ENCODE data around the gene PADI6.

DNA sequence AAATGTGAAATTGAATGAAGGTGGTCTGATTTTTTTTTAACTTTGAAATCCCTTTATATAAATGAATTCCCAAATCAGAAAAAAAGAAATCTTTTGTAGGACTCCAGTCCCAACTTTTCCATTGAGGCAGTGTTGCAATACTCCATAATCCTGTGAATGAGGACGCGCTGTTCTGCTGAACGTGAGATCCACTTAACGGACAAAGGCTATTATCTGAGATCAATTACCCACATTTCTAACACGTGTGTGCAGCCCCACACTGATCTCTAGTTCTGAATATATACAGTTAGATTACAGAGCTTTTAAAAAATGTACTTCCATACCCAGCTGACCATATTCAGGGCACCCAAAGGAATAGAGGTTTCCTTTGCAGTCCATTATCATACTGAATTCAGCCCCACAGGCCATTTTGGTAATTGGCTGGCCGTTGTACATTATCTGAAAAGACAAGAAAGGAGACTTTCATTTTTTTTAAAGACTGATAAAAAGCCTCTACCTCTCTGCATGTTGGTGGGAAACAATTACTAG is 48.5 kb downstream of the PADI6 start:
- TF ChIP-seq, protein P1, sequence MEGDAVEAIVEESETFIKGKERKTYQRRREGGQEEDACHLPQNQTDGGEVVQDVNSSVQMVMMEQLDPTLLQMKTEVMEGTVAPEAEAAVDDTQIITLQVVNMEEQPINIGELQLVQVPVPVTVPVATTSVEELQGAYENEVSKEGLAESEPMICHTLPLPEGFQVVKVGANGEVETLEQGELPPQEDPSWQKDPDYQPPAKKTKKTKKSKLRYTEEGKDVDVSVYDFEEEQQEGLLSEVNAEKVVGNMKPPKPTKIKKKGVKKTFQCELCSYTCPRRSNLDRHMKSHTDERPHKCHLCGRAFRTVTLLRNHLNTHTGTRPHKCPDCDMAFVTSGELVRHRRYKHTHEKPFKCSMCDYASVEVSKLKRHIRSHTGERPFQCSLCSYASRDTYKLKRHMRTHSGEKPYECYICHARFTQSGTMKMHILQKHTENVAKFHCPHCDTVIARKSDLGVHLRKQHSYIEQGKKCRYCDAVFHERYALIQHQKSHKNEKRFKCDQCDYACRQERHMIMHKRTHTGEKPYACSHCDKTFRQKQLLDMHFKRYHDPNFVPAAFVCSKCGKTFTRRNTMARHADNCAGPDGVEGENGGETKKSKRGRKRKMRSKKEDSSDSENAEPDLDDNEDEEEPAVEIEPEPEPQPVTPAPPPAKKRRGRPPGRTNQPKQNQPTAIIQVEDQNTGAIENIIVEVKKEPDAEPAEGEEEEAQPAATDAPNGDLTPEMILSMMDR (IDR thresholded peaks at IDR 0.05 in 2 of 3, conservative IDR thresholded peaks at IDR 0.05 in 1 of 3; ENCODE audit: insufficient read depth in 2 of 3, low read depth in 1 of 3, low read length in 3 of 3): no peak
- no peak for TF ChIP-seq SRF (CRISPR knock-in tag; IDR thresholded peaks at IDR 0.05)
- TF ChIP-seq TCF7L2 (IDR thresholded peaks at IDR 0.05; ENCODE audit: low read depth, low read length): no peak
- TF ChIP-seq NRF1 (conservative IDR thresholded peaks at IDR 0.05 in 1 of 2, IDR thresholded peaks at IDR 0.05 in 1 of 2): no peak
- no peak for TF ChIP-seq CHD4 (IDR thresholded peaks at IDR 0.05; ENCODE audit: insufficient read depth, insufficient replicate concordance, low read depth, low read length, poor library complexity, severe bottlenecking)
- TF ChIP-seq ZNF274 (IDR thresholded peaks at IDR 0.05; ENCODE audit: borderline replicate concordance, low read depth, low read length): no peak
- TF ChIP-seq, protein P2, sequence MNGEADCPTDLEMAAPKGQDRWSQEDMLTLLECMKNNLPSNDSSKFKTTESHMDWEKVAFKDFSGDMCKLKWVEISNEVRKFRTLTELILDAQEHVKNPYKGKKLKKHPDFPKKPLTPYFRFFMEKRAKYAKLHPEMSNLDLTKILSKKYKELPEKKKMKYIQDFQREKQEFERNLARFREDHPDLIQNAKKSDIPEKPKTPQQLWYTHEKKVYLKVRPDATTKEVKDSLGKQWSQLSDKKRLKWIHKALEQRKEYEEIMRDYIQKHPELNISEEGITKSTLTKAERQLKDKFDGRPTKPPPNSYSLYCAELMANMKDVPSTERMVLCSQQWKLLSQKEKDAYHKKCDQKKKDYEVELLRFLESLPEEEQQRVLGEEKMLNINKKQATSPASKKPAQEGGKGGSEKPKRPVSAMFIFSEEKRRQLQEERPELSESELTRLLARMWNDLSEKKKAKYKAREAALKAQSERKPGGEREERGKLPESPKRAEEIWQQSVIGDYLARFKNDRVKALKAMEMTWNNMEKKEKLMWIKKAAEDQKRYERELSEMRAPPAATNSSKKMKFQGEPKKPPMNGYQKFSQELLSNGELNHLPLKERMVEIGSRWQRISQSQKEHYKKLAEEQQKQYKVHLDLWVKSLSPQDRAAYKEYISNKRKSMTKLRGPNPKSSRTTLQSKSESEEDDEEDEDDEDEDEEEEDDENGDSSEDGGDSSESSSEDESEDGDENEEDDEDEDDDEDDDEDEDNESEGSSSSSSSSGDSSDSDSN (IDR thresholded peaks at IDR 0.05; ENCODE audit: borderline replicate concordance in 1 of 2, low read depth in 2 of 2, low read length in 2 of 2): no peak
- no peak for TF ChIP-seq NCOA2 (IDR thresholded peaks at IDR 0.05; ENCODE audit: partially characterized antibody in 2 of 2)
- TF ChIP-seq ZNF143 (CRISPR knock-in tag; IDR thresholded peaks at IDR 0.05): no peak
- TF ChIP-seq ESRRB (CRISPR knock-in tag; IDR thresholded peaks at IDR 0.05; ENCODE audit: borderline replicate concordance): no peak
